Ishikawa (cell line): ENCODE data around the gene SMPD1.

Source experiments
- CEBPB ChIP-seq: IDR thresholded peaks from 2 replicates; pipeline ENCODE4 v1.6.1; 2012
- CREB1 ChIP-seq: IDR thresholded peaks from 2 replicates; pipeline ENCODE4 v1.6.1; 2012; ENCODE audit warnings: low read depth
- EGR1 ChIP-seq: IDR thresholded peaks from 2 replicates; pipeline ENCODE4 v1.6.1; 2012
- EP300 ChIP-seq: IDR thresholded peaks from 2 replicates; pipeline ENCODE4 v1.6.1; 2012; ENCODE audit warnings: borderline replicate concordance
- FOXM1 ChIP-seq: IDR thresholded peaks from 2 replicates; pipeline ENCODE4 v1.6.1; 2012; ENCODE audit warnings: low read depth, borderline replicate concordance
- MAX ChIP-seq: IDR thresholded peaks from 2 replicates; pipeline ENCODE4 v1.6.1; 2012
- NFIC ChIP-seq: IDR thresholded peaks from 2 replicates; pipeline ENCODE4 v1.6.1; 2012
- RAD21 ChIP-seq: IDR thresholded peaks from 2 replicates; pipeline ENCODE4 v1.6.1; 2012; ENCODE audit warnings: low read depth
- REST ChIP-seq: IDR thresholded peaks from 2 replicates; pipeline ENCODE4 v1.6.1; 2012; ENCODE audit warnings: low read depth, mild to moderate bottlenecking
- TAF1 ChIP-seq: IDR thresholded peaks from 2 replicates; pipeline ENCODE4 v1.6.1; 2012; ENCODE audit warnings: low read depth, mild to moderate bottlenecking
- TCF12 ChIP-seq: IDR thresholded peaks from 2 replicates; pipeline ENCODE4 v1.6.1; 2012; ENCODE audit warnings: low read depth
- TEAD4 ChIP-seq: IDR thresholded peaks from 2 replicates; pipeline ENCODE4 v1.6.1; 2012
- USF1 ChIP-seq: IDR thresholded peaks from 2 replicates; pipeline ENCODE4 v1.6.1; 2012
- YY1 ChIP-seq: IDR thresholded peaks from 2 replicates; pipeline ENCODE4 v1.6.1; 2012; ENCODE audit warnings: low read depth
- ZBTB7A ChIP-seq: IDR thresholded peaks from 2 replicates; pipeline ENCODE4 v1.6.1; 2012; ENCODE audit warnings: low read depth

The SMPD1 gene

GRCh38 chr11:6431861-6432260 is 41.6 kb downstream of the SMPD1 start:
- TF ChIP-seq CEBPB (no peak), EP300 (0 out of 2 replicates have a peak, but pooled peaks have one; percentile 24), TEAD4 (peak; percentile 72), NFIC (peak; percentile 55; the same call in 1 of the 2 replicates)

GRCh38 chr11:6433998-6434660 is 43.9 kb downstream of the SMPD1 start:
- TF ChIP-seq YY1 (no peak), EGR1 (no peak), USF1 (no peak), RAD21 (no peak), TEAD4 (no peak), TAF1 (no peak), TCF12 (no peak), NFIC (no peak), REST (no peak), CREB1 (no peak), MAX (no peak), CEBPB (no peak), FOXM1 (no peak), ZBTB7A (no peak), EP300 (no peak)

- TF ChIP-seq MAX: no peak
- TF ChIP-seq EGR1: no peak
- no peak for TF ChIP-seq USF1
- no peak for TF ChIP-seq CEBPB
- TF ChIP-seq ZBTB7A: no peak
- no peak for TF ChIP-seq FOXM1
- TF ChIP-seq RAD21: no peak
- no peak for TF ChIP-seq NFIC
- no peak for TF ChIP-seq YY1
- TF ChIP-seq REST: no peak
- TF ChIP-seq CREB1: no peak
- no peak for TF ChIP-seq TAF1
Measured at GRCh38 chr11:6437423-6437822, 47.1 kb downstream of the SMPD1 start.

GRCh38 chr11:6437993-6438392 is 47.7 kb downstream of the SMPD1 start:
- TF ChIP-seq MAX: no peak
- TF ChIP-seq REST: no peak
- TF ChIP-seq YY1: no peak
- TF ChIP-seq TCF12: no peak
- no peak for TF ChIP-seq TAF1
- no peak for TF ChIP-seq CREB1
- no peak for TF ChIP-seq EP300
- no peak for TF ChIP-seq NFIC
- TF ChIP-seq ZBTB7A: no peak
